ENCODE results near the gene TRAF3. TPM values are rescaled to one million over a fixed set of nuclear protein-coding genes. Genes with fewer than 3 reads are reported as not detected.
"Not testable (repeated sequence)": the region's sequence is repeated elsewhere in the genome, so short reads cannot be mapped to it uniquely, and the experiment has no call there.

The TRAF3 gene
- total RNA-seq, 1 donor from 2014 or later: 16.7 TPM

- TF ChIP-seq CTCF (IDR thresholded peaks at IDR 0.05; ENCODE audit: partially characterized antibody, unreplicated experiment): no peak
- Mint-ChIP-seq H3K4me1 (ENCODE audit: low read depth, unreplicated experiment) (peaks cover 5% of the 10 kb centered on the region), H3K27ac (ENCODE audit: unreplicated experiment) (no peak overlapping the region), H3K27me3 (ENCODE audit: unreplicated experiment) (peaks cover 4% of the 10 kb centered on the region), H3K4me3 (ENCODE audit: unreplicated experiment) (no peak overlapping the region), H3K36me3 (ENCODE audit: unreplicated experiment) (peaks cover 33% of the 10 kb centered on the region), H3K9me3 (ENCODE audit: unreplicated experiment) (peaks cover 10% of the 10 kb centered on the region)
- no peak for DNase-seq
Measured at GRCh38 chr14:102859911-102860310, 82.7 kb downstream of the TRAF3 start.

- no peak overlapping the region for H3K4me3 Mint-ChIP-seq (ENCODE audit: unreplicated experiment)
- peaks cover 10% of the 10 kb centered on the region for H3K9me3 Mint-ChIP-seq (ENCODE audit: unreplicated experiment)
- no peak for TF ChIP-seq CTCF (IDR thresholded peaks at IDR 0.05; ENCODE audit: partially characterized antibody, unreplicated experiment)
- H3K4me1 Mint-ChIP-seq (ENCODE audit: low read depth, unreplicated experiment): peaks cover 7% of the 10 kb centered on the region
- H3K27ac Mint-ChIP-seq (ENCODE audit: unreplicated experiment): no peak overlapping the region
- H3K27me3 Mint-ChIP-seq (ENCODE audit: unreplicated experiment): peaks cover 7% of the 10 kb centered on the region
- DNase-seq: no peak
- peaks cover 25% of the 10 kb centered on the region for H3K36me3 Mint-ChIP-seq (ENCODE audit: unreplicated experiment)
Measured at GRCh38 chr14:102862154-102862773, 85.0 kb downstream of the TRAF3 start.

- Mint-ChIP-seq H3K4me1 (ENCODE audit: low read depth, unreplicated experiment) (peaks cover 12% of the 10 kb centered on the region), H3K9me3 (ENCODE audit: unreplicated experiment) (peaks cover 10% of the 10 kb centered on the region), H3K27me3 (ENCODE audit: unreplicated experiment) (peaks cover 9% of the 10 kb centered on the region), H3K36me3 (ENCODE audit: unreplicated experiment) (peaks cover 19% of the 10 kb centered on the region), H3K4me3 (ENCODE audit: unreplicated experiment) (no peak overlapping the region), H3K27ac (ENCODE audit: unreplicated experiment) (no peak overlapping the region)
- TF ChIP-seq CTCF (IDR thresholded peaks at IDR 0.05; ENCODE audit: partially characterized antibody, unreplicated experiment): no peak
- DNase-seq: no peak
Measured at GRCh38 chr14:102863381-102863780, 86.1 kb downstream of the TRAF3 start.

- not testable (repeated sequence) for H3K36me3 Mint-ChIP-seq (ENCODE audit: unreplicated experiment); DNase-seq; H3K4me3 Mint-ChIP-seq (ENCODE audit: unreplicated experiment); H3K27ac Mint-ChIP-seq (ENCODE audit: unreplicated experiment); H3K9me3 Mint-ChIP-seq (ENCODE audit: unreplicated experiment)
- peaks cover 11% of the 10 kb centered on the region for H3K27me3 Mint-ChIP-seq (ENCODE audit: unreplicated experiment)
- peaks cover 14% of the 10 kb centered on the region for H3K4me1 Mint-ChIP-seq (ENCODE audit: low read depth, unreplicated experiment)
Measured at GRCh38 chr14:102865916-102866315, 88.7 kb downstream of the TRAF3 start.

- DNase-seq: no peak
- peaks cover 4% of the 10 kb centered on the region for H3K9me3 Mint-ChIP-seq (ENCODE audit: unreplicated experiment)
- H3K4me3 Mint-ChIP-seq (ENCODE audit: unreplicated experiment): no peak overlapping the region
- H3K36me3 Mint-ChIP-seq (ENCODE audit: unreplicated experiment): peaks cover 7% of the 10 kb centered on the region
- H3K27ac Mint-ChIP-seq (ENCODE audit: unreplicated experiment): no peak overlapping the region
- TF ChIP-seq CTCF (IDR thresholded peaks at IDR 0.05; ENCODE audit: partially characterized antibody, unreplicated experiment): no peak
- peaks cover 11% of the 10 kb centered on the region for H3K27me3 Mint-ChIP-seq (ENCODE audit: unreplicated experiment)
- H3K4me1 Mint-ChIP-seq (ENCODE audit: low read depth, unreplicated experiment): peaks cover 14% of the 10 kb centered on the region
Measured at GRCh38 chr14:102866982-102867761, 89.9 kb downstream of the TRAF3 start.
